ENCODE measurements around the gene SMAD3. TPM values are rescaled to one million over a fixed set of nuclear protein-coding genes. Genes with fewer than 3 reads are reported as not detected.

The SMAD3 gene
- total and polyA plus RNA-seq, 2 donors (not counting 1 experiment from before 2014, with no cell fraction given): 55.9 to 163 TPM

GRCh38 chr15:67136802-67137201, 71.4 kb downstream of the SMAD3 start:
- Histone ChIP-seq H4K20me1 (ENCODE audit: control insufficient read depth, insufficient read depth, low read length, poor library complexity, severe bottlenecking) (peaks cover 92% of the 10 kb centered on the region), H3K4me2 (replicated peaks; ENCODE audit: low read depth, low read length, poor library complexity, severe bottlenecking) (peak overlapping the region; percentile 39), H3K9me3 (ENCODE audit: control extremely low read depth in 1 of 3, control insufficient read depth in 2 of 3, insufficient read depth in 1 of 3, low read length in 2 of 3) (no peaks in the 10 kb centered on the region), H3K27me3 (replicated peaks in 1 of 4; ENCODE audit: control extremely low read depth in 1 of 4, control insufficient read depth in 3 of 4, insufficient read depth in 4 of 4, low read length in 3 of 4) (no peaks in the 10 kb centered on the region), H3K4me1 (ENCODE audit: control insufficient read depth in 2 of 2, insufficient read depth in 2 of 2, low read length in 2 of 2) (peaks cover 84 to 89% of the 10 kb centered on the region in 2 donors), H3K9ac (ENCODE audit: low read length) (no peak overlapping the region), H2AFZ (ENCODE audit: insufficient read depth, low read depth, low read length, poor library complexity, severe bottlenecking) (no peak overlapping the region), H3K79me2 (ENCODE audit: control insufficient read depth, insufficient read depth, low read length) (peaks cover 100% of the 10 kb centered on the region), H3K36me3 (replicated peaks in 1 of 2; ENCODE audit: control extremely low read depth in 1 of 2, control insufficient read depth in 1 of 2, extremely low read depth in 1 of 2, insufficient read depth in 2 of 2, low read length in 1 of 2) (peaks cover 3 to 12% of the 10 kb centered on the region in 2 experiments), H3K27ac (ENCODE audit: low read length in 2 of 2) (peak overlapping the region; percentile 3 to 58), H3K4me3 (ENCODE audit: control extremely low read depth in 1 of 5, extremely low read depth in 1 of 5, insufficient read depth in 1 of 5, low read depth in 2 of 5, low read length in 4 of 5) (no peak overlapping the region)
- DNase-seq (no peak), ATAC-seq (ENCODE audit: low read depth) (no peak)
- CTCF ChIA-PET: interaction anchor here (1.5 kb wide), 1 partner anchor 190 kb away, joined by 3 read pairs; no protein-coding TSS in a partner anchor
- no peaks in the 10 kb centered on the region for H3K27me3 Mint-ChIP-seq
- intact Hi-C loops (cut with micrococcal nuclease): no loop called here
- WGBS (ENCODE audit: insufficient coverage): 88% methylated on average over 3 of the region's 3 CpGs
- H3K4me1 Mint-ChIP-seq: peaks cover 94% of the 10 kb centered on the region
- H3K4me3 Mint-ChIP-seq: peak overlapping the region; percentile 57
- no peak for TF ChIP-seq CTCF (IDR thresholded peaks at IDR 0.05)
- no peak for TF ChIP-seq EZH2 (IDR thresholded peaks at IDR 0.05; ENCODE audit: borderline replicate concordance, insufficient read depth, low read depth, low read length, poor library complexity, severe bottlenecking)
- H3K9me3 Mint-ChIP-seq (ENCODE audit: insufficient read depth): no peaks in the 10 kb centered on the region
- POLR2A ChIA-PET: no interaction called here
- peak overlapping the region; percentile 59 for H3K27ac Mint-ChIP-seq

GRCh38 chr15:67137319-67137718, 71.9 kb downstream of the SMAD3 start:
- peaks cover 92% of the 10 kb centered on the region for H4K20me1 ChIP-seq (ENCODE audit: control insufficient read depth, insufficient read depth, low read length, poor library complexity, severe bottlenecking)
- no peaks in the 10 kb centered on the region for H3K27me3 ChIP-seq (replicated peaks in 1 of 4; ENCODE audit: control extremely low read depth in 1 of 4, control insufficient read depth in 3 of 4, insufficient read depth in 4 of 4, low read length in 3 of 4)
- ATAC-seq (ENCODE audit: low read depth) (no peak), DNase-seq (no peak)
- TF ChIP-seq EZH2 (IDR thresholded peaks at IDR 0.05; ENCODE audit: borderline replicate concordance, insufficient read depth, low read depth, low read length, poor library complexity, severe bottlenecking): no peak
- TF ChIP-seq CTCF (IDR thresholded peaks at IDR 0.05): no peak
- Mint-ChIP-seq H3K4me1 (peaks cover 94% of the 10 kb centered on the region), H3K9me3 (ENCODE audit: insufficient read depth) (no peaks in the 10 kb centered on the region), H3K4me3 (peak overlapping the region; percentile 37), H3K27me3 (no peaks in the 10 kb centered on the region), H3K27ac (peak overlapping the region; percentile 33)
- peak overlapping the region in 1 of 2 donors; percentile 58 for H3K27ac ChIP-seq (ENCODE audit: low read length in 2 of 2)
- peak overlapping the region; percentile 39 for H3K4me2 ChIP-seq (replicated peaks; ENCODE audit: low read depth, low read length, poor library complexity, severe bottlenecking)
- H3K9ac ChIP-seq (ENCODE audit: low read length): no peak overlapping the region
- no CpG with 5 or more reads among the region's 1 CpG for WGBS (ENCODE audit: insufficient coverage)
- POLR2A ChIA-PET: no interaction called here
- peaks cover 100% of the 10 kb centered on the region for H3K79me2 ChIP-seq (ENCODE audit: control insufficient read depth, insufficient read depth, low read length)
- no peak overlapping the region for H2AFZ ChIP-seq (ENCODE audit: insufficient read depth, low read depth, low read length, poor library complexity, severe bottlenecking)
- H3K9me3 ChIP-seq (ENCODE audit: control extremely low read depth in 1 of 3, control insufficient read depth in 2 of 3, insufficient read depth in 1 of 3, low read length in 2 of 3): no peaks in the 10 kb centered on the region
- peaks cover 81 to 85% of the 10 kb centered on the region in 2 donors for H3K4me1 ChIP-seq (ENCODE audit: control insufficient read depth in 2 of 2, insufficient read depth in 2 of 2, low read length in 2 of 2)
- CTCF ChIA-PET: interaction anchor here (1.5 kb wide), 1 partner anchor 191 kb away, joined by 3 read pairs; no protein-coding TSS in a partner anchor
- H3K4me3 ChIP-seq (ENCODE audit: control extremely low read depth in 1 of 5, extremely low read depth in 1 of 5, insufficient read depth in 1 of 5, low read depth in 2 of 5, low read length in 4 of 5): no peak overlapping the region
- H3K36me3 ChIP-seq (replicated peaks in 1 of 2; ENCODE audit: control extremely low read depth in 1 of 2, control insufficient read depth in 1 of 2, extremely low read depth in 1 of 2, insufficient read depth in 2 of 2, low read length in 1 of 2): peaks cover 2 to 7% of the 10 kb centered on the region in 2 experiments
- intact Hi-C loops (cut with micrococcal nuclease): no loop called here
